Stimulated activated CD4-positive, alpha-beta T cell treated with anti-CD3 and anti-CD28 coated beads, Interleukin-1b, Interleukin-23, amount 100 ng/mL, for 24 hours (primary cell): Measurements from ENCODE around the gene CDH3.

ENCODE experiments used
- DNase-seq, 4 experiments: peaks; one replicate each; pipeline ENCODE4 v3.0.0-alpha.2; 2020; ENCODE audit warnings: low read depth in 4 of 4, low spot score in 1 of 4

CDH3 gene

GRCh38 chr16:68651136-68651535, 6.0 kb downstream of the CDH3 start:
- DNase-seq: no peak

GRCh38 chr16:68652659-68653058, 7.5 kb downstream of the CDH3 start:
- DNase-seq: no peak

GRCh38 chr16:68655806-68656205, 10.7 kb downstream of the CDH3 start:
- no peak for DNase-seq

GRCh38 chr16:68656751-68657150, 11.6 kb downstream of the CDH3 start:
- DNase-seq: no peak

GRCh38 chr16:68658341-68658973, 13.3 kb downstream of the CDH3 start:
- DNase-seq: no peak

GRCh38 chr16:68658974-68659360, 13.9 kb downstream of the CDH3 start:
- no peak for DNase-seq

GRCh38 chr16:68659412-68660358, 14.6 kb downstream of the CDH3 start:
- DNase-seq: no peak

GRCh38 chr16:68660359-68660795, 15.3 kb downstream of the CDH3 start:
- no peak for DNase-seq

GRCh38 chr16:68662035-68662434, 16.9 kb downstream of the CDH3 start:
- DNase-seq: no peak

GRCh38 chr16:68664297-68664696, 19.2 kb downstream of the CDH3 start:
- DNase-seq: no peak

- DNase-seq: no peak
Measured at GRCh38 chr16:68665501-68665900, 20.4 kb downstream of the CDH3 start.

- DNase-seq: peak in 2 of 4 experiments; percentile 7 to 20
Measured at GRCh38 chr16:68668266-68668665, 23.2 kb downstream of the CDH3 start.

GRCh38 chr16:68676113-68676860, 31.2 kb downstream of the CDH3 start:
- no peak for DNase-seq

- no peak for DNase-seq
Measured at GRCh38 chr16:68681038-68681437, 35.9 kb downstream of the CDH3 start.

GRCh38 chr16:68685685-68686478, 40.8 kb downstream of the CDH3 start:
- no peak for DNase-seq

GRCh38 chr16:68686905-68687304, 41.8 kb downstream of the CDH3 start:
- no peak for DNase-seq

GRCh38 chr16:68689921-68690320, 44.8 kb downstream of the CDH3 start:
- DNase-seq: no peak

- DNase-seq: no peak
Measured at GRCh38 chr16:68695575-68695974, 50.5 kb downstream of the CDH3 start.

GRCh38 chr16:68696514-68696913, 51.4 kb downstream of the CDH3 start:
- no peak for DNase-seq

GRCh38 chr16:68698091-68698490, 53.0 kb downstream of the CDH3 start:
- DNase-seq: no peak

- DNase-seq: no peak
Measured at GRCh38 chr16:68700120-68700519, 55.0 kb downstream of the CDH3 start.
